Measurements from ENCODE around the gene GABPB2.

GABPB2 gene

DNA sequence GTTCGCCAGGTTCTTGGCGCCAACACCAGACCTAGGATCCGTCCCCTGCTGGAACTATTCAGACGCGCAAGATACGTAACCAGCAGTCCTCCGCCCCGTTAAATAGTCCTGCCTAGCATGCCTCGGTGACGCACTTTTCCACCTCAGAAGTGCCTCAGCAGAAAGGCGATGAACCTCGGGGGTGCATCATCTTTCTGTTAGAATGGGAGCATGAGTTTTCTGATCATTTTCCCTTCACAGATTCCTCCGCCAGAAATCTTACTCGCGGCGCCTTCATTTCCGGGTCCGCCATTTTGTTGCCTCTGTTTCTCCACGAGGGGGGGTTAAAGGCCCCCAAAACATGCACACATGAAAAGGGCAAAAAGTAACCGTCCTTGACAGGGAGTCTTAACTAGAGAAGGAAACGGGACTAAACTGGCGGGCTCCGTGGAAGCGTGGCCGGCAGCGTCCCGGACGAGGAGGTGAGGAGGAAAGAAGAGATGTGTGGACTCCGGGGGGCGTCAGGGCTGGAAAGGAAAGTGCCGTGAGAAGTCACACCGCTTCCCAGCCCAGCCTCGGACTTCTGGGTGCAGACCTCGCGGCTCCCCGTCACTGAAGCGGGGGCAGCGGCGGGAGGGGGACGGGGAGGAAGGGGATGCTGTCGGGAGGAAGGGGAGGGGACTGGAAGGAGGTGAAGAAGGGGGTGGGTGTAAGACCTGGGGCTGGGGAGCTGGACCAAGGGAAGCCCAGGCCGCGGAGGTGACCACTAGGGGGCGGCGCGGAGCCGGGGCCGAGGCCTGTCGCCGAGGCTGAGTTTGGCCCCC lies at the start of gene GABPB2:
Gene GABPB2, plus strand, starts transcription at position 288 of the 803 bp plus-strand sequence. CDS start 17,429 bp downstream, outside the sequence.
- peaks cover 0 to 7% of the 10 kb centered on the region in 2 donors for H3K4me1 ChIP-seq (ENCODE audit: control insufficient read depth in 1 of 2, insufficient read depth in 2 of 2, low read length in 2 of 2)
- H3K27ac ChIP-seq (ENCODE audit: low read length) = peak within 1 kb of the TSS; percentile 100
- no peaks in the 10 kb centered on the region for H3K27me3 ChIP-seq (ENCODE audit: low read depth, low read length)
- H3K4me3 ChIP-seq (ENCODE audit: low read depth in 1 of 2, low read length in 2 of 2) = peak within 1 kb of the TSS; percentile 80 to 95
- H3K9me3 ChIP-seq (ENCODE audit: control insufficient read depth in 1 of 2, low read length in 2 of 2) = no peaks in the 10 kb centered on the region
- H3K36me3 ChIP-seq (ENCODE audit: control insufficient read depth in 1 of 2, insufficient read depth in 2 of 2, low read length in 2 of 2) = peaks cover 0 to 9% of the 10 kb centered on the region in 2 donors

DNA sequence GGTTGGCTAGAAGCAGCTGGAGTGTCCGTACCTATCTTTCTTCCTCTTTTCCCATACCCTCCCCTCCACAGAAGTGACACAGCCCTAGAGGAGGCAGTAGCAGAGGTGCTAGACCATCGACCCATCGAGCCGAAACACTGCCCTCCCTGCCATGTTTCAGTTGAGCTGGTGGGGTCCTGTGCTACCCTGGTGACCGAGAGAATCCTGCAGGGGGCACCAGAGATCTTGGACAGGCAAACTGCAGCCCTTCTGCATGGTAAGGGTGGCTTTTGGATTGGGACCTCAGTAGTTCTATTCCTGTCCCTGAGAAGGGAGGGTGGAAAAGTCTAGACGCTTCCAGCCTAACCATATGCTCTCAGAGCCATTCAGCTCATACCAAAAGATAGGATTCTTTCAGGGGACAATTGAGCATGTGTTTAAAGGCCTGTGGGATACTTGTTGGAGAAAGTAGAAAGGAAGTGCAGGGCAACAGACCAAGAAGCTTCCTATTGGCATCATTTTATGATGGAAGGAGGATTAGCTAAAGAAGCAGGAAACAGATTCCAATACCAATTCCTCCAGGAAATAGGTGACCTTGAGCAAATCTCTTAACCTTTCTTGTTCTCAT lies 45.9 kb upstream of the GABPB2 start:
- Histone ChIP-seq H3K9me3 (ENCODE audit: control insufficient read depth in 1 of 2, low read length in 2 of 2) (no peaks in the 10 kb centered on the region), H3K27me3 (ENCODE audit: low read depth, low read length) (no peaks in the 10 kb centered on the region), H3K36me3 (ENCODE audit: control insufficient read depth in 1 of 2, insufficient read depth in 2 of 2, low read length in 2 of 2) (peaks cover 11 to 35% of the 10 kb centered on the region in 2 donors), H3K4me3 (ENCODE audit: low read depth in 1 of 2, low read length in 2 of 2) (no peak overlapping the region), H3K27ac (ENCODE audit: low read length) (no peak overlapping the region), H3K4me1 (ENCODE audit: control insufficient read depth in 1 of 2, insufficient read depth in 2 of 2, low read length in 2 of 2) (peaks cover 0 to 7% of the 10 kb centered on the region in 2 donors)

DNA sequence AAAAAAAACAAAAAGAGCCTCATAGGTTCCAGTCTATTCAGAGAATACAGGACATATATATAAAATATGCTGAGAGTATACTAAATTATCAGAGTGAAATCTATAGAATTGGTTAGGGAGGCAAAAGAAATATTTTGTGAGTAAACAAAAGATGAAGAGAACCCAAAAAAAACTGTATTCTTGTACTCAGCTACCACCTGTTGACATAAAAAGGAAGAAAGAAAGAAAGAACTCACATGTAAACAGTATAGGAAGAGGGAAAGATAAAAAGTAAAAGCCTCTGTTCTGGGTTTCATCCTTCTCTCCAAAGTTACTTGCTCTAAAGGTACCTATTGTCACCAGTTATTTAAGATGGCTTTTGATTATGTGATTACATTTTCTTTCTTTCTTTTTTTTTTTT lies 44.1 kb upstream of the GABPB2 start:
- no peak overlapping the region for H3K27ac ChIP-seq (ENCODE audit: low read length)
- H3K9me3 ChIP-seq (ENCODE audit: control insufficient read depth in 1 of 2, low read length in 2 of 2) = no peaks in the 10 kb centered on the region
- H3K4me1 ChIP-seq (ENCODE audit: control insufficient read depth in 1 of 2, insufficient read depth in 2 of 2, low read length in 2 of 2) = peaks cover 0 to 7% of the 10 kb centered on the region in 2 donors
- H3K4me3 ChIP-seq (ENCODE audit: low read depth in 1 of 2, low read length in 2 of 2) = no peak overlapping the region
- H3K36me3 ChIP-seq (ENCODE audit: control insufficient read depth in 1 of 2, insufficient read depth in 2 of 2, low read length in 2 of 2) = peaks cover 20 to 53% of the 10 kb centered on the region in 2 donors
- no peaks in the 10 kb centered on the region for H3K27me3 ChIP-seq (ENCODE audit: low read depth, low read length)

DNA sequence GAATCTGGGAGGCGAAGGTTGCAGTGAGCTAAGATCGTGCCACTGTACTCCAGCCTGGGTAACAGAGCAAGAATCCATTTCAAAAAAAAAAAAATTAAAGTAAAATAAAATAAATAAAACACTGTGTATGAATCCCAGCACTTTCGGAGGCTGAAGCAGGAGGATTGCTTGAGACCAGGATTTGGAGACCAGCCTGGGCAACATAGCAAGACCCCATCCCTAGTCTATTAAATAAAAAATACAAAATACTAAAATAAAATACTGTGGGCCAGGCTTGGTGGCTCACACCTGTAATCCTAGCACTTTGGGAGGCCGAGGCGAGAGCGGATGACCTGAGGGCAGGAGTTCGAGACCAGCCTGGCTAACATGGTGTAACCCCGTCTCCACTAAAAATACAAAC lies 38.4 kb upstream of the GABPB2 start:
- no peaks in the 10 kb centered on the region for H3K27me3 ChIP-seq (ENCODE audit: low read depth, low read length)
- no peaks in the 10 kb centered on the region for H3K4me1 ChIP-seq (ENCODE audit: control insufficient read depth in 1 of 2, insufficient read depth in 2 of 2, low read length in 2 of 2)
- peaks cover 34 to 49% of the 10 kb centered on the region in 2 donors for H3K36me3 ChIP-seq (ENCODE audit: control insufficient read depth in 1 of 2, insufficient read depth in 2 of 2, low read length in 2 of 2)
- no peak overlapping the region for H3K27ac ChIP-seq (ENCODE audit: low read length)
- H3K9me3 ChIP-seq (ENCODE audit: control insufficient read depth in 1 of 2, low read length in 2 of 2) = no peaks in the 10 kb centered on the region
- H3K4me3 ChIP-seq (ENCODE audit: low read depth in 1 of 2, low read length in 2 of 2) = no peak overlapping the region

DNA sequence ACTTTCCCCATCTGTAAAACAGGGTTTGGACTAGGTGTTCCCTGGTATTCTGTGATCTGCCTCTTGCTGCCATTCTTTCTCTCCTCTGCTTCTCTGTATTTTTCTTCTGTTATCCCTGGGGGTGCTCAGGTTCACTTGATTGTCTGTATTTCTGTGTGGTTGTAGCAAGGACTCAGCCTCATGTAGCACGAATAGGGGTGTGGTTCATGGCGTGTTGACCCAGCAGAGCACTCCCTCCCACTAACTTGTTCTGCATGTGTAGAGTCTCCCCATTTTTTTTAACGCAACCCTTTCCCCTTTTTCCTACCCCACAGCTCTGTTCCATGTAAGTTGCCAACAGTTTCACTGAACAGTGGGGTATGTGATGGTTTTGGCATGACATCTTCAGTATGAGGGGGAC lies 35.4 kb upstream of the GABPB2 start:
- Histone ChIP-seq H3K4me3 (ENCODE audit: low read depth in 1 of 2, low read length in 2 of 2) (no peak overlapping the region), H3K9me3 (ENCODE audit: control insufficient read depth in 1 of 2, low read length in 2 of 2) (no peaks in the 10 kb centered on the region), H3K27me3 (ENCODE audit: low read depth, low read length) (no peaks in the 10 kb centered on the region), H3K27ac (ENCODE audit: low read length) (no peak overlapping the region), H3K4me1 (ENCODE audit: control insufficient read depth in 1 of 2, insufficient read depth in 2 of 2, low read length in 2 of 2) (no peaks in the 10 kb centered on the region), H3K36me3 (ENCODE audit: control insufficient read depth in 1 of 2, insufficient read depth in 2 of 2, low read length in 2 of 2) (peaks cover 23 to 24% of the 10 kb centered on the region in 2 donors)

DNA sequence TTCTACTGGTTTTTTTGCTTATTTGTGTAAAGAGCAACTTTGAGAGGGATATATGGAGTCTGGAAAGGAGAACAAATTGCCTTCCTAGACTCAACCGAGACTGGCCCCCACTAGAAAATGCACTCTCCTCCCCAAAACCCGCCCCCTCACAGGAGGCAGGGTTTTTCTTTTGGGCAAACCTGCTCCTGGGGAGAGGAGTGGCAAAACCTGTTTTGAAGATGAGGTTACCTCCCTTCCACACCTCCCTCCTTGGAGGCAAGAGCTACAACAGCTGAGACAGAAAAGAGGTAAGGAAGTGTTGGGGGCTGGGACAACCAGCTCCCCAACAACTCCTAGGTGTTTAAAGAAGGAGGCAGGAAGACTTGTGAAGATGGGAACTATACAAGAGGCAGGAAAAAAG lies 34.2 kb upstream of the GABPB2 start, which contains the start of gene BNIPL:
Gene BNIPL, plus strand, starts transcription at position 231 of the 400 bp plus-strand sequence. Its CDS starts 140 bp downstream, at position 371.
- Histone ChIP-seq H3K4me3 (ENCODE audit: low read depth in 1 of 2, low read length in 2 of 2) (no peak within 1 kb of the TSS), H3K36me3 (ENCODE audit: control insufficient read depth in 1 of 2, insufficient read depth in 2 of 2, low read length in 2 of 2) (peaks cover 12 to 18% of the 10 kb centered on the region in 2 donors), H3K27me3 (ENCODE audit: low read depth, low read length) (no peaks in the 10 kb centered on the region), H3K9me3 (ENCODE audit: control insufficient read depth in 1 of 2, low read length in 2 of 2) (no peaks in the 10 kb centered on the region), H3K27ac (ENCODE audit: low read length) (no peak within 1 kb of the TSS), H3K4me1 (ENCODE audit: control insufficient read depth in 1 of 2, insufficient read depth in 2 of 2, low read length in 2 of 2) (no peaks in the 10 kb centered on the region)

DNA sequence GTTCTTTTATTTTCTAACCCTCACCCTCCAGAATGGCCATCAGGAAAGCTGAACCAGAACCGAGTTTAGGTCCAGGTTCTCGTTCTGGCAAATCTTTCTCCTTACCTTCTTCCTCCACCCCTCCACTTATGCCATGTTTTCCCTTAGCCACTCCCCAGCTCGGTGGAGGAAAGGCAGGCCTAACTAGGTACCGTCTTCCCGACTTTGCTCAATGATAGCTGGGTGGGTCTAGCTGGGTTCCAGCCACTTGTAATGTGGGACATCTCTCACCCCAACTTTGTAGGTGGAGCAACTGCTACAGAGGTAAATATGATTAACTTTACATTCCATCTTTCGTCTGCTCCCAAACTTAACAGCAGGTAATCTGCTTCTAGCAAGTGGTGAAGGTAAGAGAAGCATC lies 33.5 kb upstream of the GABPB2 start:
- Histone ChIP-seq H3K36me3 (ENCODE audit: control insufficient read depth in 1 of 2, insufficient read depth in 2 of 2, low read length in 2 of 2) (peaks cover 10 to 15% of the 10 kb centered on the region in 2 donors), H3K9me3 (ENCODE audit: control insufficient read depth in 1 of 2, low read length in 2 of 2) (no peaks in the 10 kb centered on the region), H3K27me3 (ENCODE audit: low read depth, low read length) (no peaks in the 10 kb centered on the region), H3K4me1 (ENCODE audit: control insufficient read depth in 1 of 2, insufficient read depth in 2 of 2, low read length in 2 of 2) (no peaks in the 10 kb centered on the region), H3K27ac (ENCODE audit: low read length) (no peak overlapping the region), H3K4me3 (ENCODE audit: low read depth in 1 of 2, low read length in 2 of 2) (no peak overlapping the region)

DNA sequence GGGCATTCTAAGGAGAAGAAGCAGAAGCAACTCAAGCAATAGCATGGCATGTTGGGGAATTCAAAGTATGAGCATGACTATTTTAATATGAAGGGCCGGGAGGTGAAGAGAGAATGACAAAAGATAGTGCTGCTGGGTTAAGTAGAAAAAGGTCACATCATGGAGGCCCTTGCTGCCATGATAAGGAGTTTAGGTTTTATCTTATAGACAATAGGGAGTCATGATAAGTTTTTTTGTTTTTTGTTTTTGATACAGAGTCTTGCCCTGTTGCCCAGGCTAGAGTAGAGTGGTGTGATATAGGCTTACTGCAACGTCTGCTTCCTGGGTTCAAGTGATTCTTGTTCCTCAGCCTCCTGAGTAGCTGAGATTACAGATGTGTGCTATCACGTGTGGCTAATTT lies 31.0 kb upstream of the GABPB2 start:
- no peak overlapping the region for H3K27ac ChIP-seq (ENCODE audit: low read length)
- peaks cover under 1 to 7% of the 10 kb centered on the region in 2 donors for H3K36me3 ChIP-seq (ENCODE audit: control insufficient read depth in 1 of 2, insufficient read depth in 2 of 2, low read length in 2 of 2)
- H3K4me3 ChIP-seq (ENCODE audit: low read depth in 1 of 2, low read length in 2 of 2) = no peak overlapping the region
- no peaks in the 10 kb centered on the region for H3K27me3 ChIP-seq (ENCODE audit: low read depth, low read length)
- no peaks in the 10 kb centered on the region for H3K9me3 ChIP-seq (ENCODE audit: control insufficient read depth in 1 of 2, low read length in 2 of 2)
- no peaks in the 10 kb centered on the region for H3K4me1 ChIP-seq (ENCODE audit: control insufficient read depth in 1 of 2, insufficient read depth in 2 of 2, low read length in 2 of 2)

DNA sequence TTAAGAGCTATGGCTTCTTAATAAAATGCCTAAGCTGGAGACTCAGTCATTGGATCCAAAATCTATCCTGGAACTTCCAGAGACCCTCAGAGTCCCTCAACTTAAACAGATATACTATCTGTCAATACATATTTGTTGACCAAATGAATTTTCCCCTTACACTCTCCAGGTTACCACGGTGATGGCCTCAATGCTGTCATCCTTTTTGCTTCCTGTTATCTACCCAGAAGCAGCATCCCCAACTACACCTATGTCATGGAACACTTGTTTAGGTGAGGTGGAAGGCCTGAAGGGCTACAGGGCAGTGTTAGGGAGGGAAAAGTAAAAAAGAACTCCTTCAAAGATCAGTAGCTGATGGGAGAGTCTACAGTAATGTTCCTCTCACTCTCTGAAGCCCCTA lies 27.4 kb upstream of the GABPB2 start:
- no peak overlapping the region for H3K4me3 ChIP-seq (ENCODE audit: low read depth in 1 of 2, low read length in 2 of 2)
- H3K9me3 ChIP-seq (ENCODE audit: control insufficient read depth in 1 of 2, low read length in 2 of 2) = no peaks in the 10 kb centered on the region
- no peaks in the 10 kb centered on the region for H3K27me3 ChIP-seq (ENCODE audit: low read depth, low read length)
- peaks cover 0 to under 1% of the 10 kb centered on the region in 2 donors for H3K4me1 ChIP-seq (ENCODE audit: control insufficient read depth in 1 of 2, insufficient read depth in 2 of 2, low read length in 2 of 2)
- no peak overlapping the region for H3K27ac ChIP-seq (ENCODE audit: low read length)
- H3K36me3 ChIP-seq (ENCODE audit: control insufficient read depth in 1 of 2, insufficient read depth in 2 of 2, low read length in 2 of 2) = no peaks in the 10 kb centered on the region

DNA sequence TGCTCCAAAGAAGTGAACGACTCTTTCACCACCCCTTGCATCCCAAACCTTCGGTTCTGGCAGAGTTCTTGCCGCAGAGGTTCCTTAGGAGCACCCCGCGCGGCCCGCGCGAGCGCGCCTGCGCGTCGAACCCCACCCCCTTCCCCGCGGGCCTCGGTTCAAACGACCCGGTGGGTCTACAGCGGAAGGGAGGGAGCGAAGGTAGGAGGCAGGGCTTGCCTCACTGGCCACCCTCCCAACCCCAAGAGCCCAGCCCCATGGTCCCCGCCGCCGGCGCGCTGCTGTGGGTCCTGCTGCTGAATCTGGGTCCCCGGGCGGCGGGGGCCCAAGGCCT lies 23.0 kb upstream of the GABPB2 start, which contains the start of gene C1orf56:
Gene C1orf56, plus strand, starts transcription at position 161 of the 334 bp plus-strand sequence. Its CDS starts 97 bp downstream, at position 258.
- H3K27ac ChIP-seq (ENCODE audit: low read length) = peak within 1 kb of the TSS; percentile 78
- H3K4me3 ChIP-seq (ENCODE audit: low read depth in 1 of 2, low read length in 2 of 2) = peak within 1 kb of the TSS; percentile 83 to 92
- H3K4me1 ChIP-seq (ENCODE audit: control insufficient read depth in 1 of 2, insufficient read depth in 2 of 2, low read length in 2 of 2) = peaks cover 6 to 14% of the 10 kb centered on the region in 2 donors
- H3K27me3 ChIP-seq (ENCODE audit: low read depth, low read length) = no peaks in the 10 kb centered on the region
- no peaks in the 10 kb centered on the region for H3K9me3 ChIP-seq (ENCODE audit: control insufficient read depth in 1 of 2, low read length in 2 of 2)
- peaks cover 7 to 12% of the 10 kb centered on the region in 2 donors for H3K36me3 ChIP-seq (ENCODE audit: control insufficient read depth in 1 of 2, insufficient read depth in 2 of 2, low read length in 2 of 2)

DNA sequence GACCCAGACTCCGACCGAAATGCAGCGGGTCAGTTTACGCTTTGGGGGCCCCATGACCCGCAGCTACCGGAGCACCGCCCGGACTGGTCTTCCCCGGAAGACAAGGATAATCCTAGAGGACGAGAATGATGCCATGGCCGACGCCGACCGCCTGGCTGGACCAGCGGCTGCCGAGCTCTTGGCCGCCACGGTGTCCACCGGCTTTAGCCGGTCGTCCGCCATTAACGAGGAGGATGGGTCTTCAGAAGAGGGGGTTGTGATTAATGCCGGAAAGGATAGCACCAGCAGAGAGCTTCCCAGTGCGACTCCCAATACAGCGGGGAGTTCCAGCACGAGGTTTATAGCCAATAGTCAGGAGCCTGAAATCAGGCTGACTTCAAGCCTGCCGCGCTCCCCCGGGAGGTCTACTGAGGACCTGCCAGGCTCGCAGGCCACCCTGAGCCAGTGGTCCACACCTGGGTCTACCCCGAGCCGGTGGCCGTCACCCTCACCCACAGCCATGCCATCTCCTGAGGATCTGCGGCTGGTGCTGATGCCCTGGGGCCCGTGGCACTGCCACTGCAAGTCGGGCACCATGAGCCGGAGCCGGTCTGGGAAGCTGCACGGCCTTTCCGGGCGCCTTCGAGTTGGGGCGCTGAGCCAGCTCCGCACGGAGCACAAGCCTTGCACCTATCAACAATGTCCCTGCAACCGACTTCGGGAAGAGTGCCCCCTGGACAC lies 22.5 kb upstream of the GABPB2 start:
- peaks cover 6 to 14% of the 10 kb centered on the region in 2 donors for H3K4me1 ChIP-seq (ENCODE audit: control insufficient read depth in 1 of 2, insufficient read depth in 2 of 2, low read length in 2 of 2)
- peaks cover 11 to 17% of the 10 kb centered on the region in 2 donors for H3K36me3 ChIP-seq (ENCODE audit: control insufficient read depth in 1 of 2, insufficient read depth in 2 of 2, low read length in 2 of 2)
- peak overlapping the region; percentile 78 for H3K27ac ChIP-seq (ENCODE audit: low read length)
- H3K9me3 ChIP-seq (ENCODE audit: control insufficient read depth in 1 of 2, low read length in 2 of 2) = no peaks in the 10 kb centered on the region
- H3K27me3 ChIP-seq (ENCODE audit: low read depth, low read length) = no peaks in the 10 kb centered on the region
- H3K4me3 ChIP-seq (ENCODE audit: low read depth in 1 of 2, low read length in 2 of 2) = peak overlapping the region; percentile 83 to 92

Measured in muscle layer of duodenum (tissue), 2 donors.